ENCODE results near the gene VPS13D.

VPS13D gene

DNA sequence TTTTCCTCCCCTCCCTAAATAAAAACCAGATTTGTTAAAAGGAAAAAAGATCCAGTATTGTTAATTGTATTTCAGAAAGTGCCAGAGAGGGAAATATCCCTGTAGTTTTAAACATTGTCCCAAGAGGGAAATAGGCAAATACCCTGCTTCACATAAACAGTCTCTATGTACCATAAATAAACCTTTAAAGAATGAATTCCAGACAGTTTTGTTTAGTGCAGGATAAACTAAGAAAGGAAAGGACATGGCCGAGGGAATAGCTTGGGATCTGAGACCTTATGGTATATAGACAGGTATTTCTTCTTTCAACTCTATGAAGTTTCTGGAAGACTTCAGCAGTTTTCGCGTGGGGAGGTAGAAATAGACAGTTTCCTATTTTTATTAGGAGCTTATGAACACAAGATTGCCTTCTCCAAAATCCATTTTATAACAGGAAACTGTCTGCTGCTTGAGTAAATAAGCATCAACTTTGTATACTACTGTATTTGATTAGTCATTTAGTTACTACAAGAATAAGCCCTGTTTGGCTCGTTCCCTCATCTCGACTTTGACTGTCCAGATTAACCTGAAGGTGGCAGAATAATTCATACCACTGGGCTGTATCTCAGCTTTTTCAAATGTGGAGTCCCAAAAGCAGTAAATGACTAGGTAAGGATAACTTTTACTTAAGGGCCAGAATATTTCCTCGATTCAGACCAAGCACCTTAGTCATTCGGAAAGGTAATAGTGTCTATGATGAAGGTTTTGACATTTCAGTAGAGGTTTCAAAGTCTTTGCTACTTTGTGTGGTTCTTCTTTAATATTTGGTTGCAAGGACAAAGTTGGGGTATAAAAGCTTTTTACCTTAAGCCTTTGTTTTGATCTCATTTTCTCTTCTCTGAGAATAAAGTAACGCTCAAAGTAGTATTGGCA lies 177.5 kb downstream of the VPS13D start:
- peak; percentile 57 for DNase-seq

DNA sequence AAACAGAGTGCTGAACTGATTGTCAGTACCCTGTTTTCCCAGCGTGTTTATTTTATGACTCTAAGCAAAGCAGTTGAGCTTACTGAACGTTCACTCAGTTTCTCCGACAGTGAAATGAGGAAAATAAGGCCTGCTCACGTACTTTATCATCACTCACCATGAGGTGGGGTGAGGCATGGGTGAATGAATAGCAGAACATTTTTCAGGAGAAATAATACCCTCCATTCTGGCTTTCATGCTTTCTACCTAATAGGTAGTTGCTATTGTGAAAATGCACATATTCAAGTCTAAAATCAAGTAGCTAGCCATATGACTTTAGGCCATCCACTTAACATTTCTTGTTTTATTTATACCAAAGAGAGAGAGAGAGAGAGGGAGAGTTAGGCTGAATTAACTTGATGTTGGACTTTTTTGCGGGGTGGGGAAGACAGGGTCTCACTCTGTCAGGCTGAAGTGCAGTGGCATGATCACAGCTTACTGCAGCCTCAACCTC lies 178.2 kb downstream of the VPS13D start:
- no peak for DNase-seq

DNA sequence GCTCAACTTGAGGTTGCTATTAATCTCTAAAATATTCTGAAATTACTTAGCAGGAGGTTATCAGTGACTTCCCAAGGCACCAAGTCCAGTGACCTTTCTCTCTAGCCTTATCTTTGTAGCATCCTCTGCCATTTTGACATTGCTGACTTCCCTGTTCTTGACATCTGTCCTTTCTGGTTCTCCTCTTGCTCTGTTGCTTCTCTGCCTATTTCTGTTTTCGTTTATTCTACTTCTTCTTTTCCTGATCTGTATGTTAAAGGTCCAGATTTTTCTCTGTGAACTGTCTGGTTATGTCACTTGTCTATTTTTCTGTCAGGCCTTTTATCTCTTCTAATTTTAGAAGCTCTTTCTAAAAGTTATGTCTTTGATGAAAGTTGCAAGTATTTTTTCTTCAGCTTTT lies 178.8 kb downstream of the VPS13D start:
- peak; percentile 19 for DNase-seq

DNA sequence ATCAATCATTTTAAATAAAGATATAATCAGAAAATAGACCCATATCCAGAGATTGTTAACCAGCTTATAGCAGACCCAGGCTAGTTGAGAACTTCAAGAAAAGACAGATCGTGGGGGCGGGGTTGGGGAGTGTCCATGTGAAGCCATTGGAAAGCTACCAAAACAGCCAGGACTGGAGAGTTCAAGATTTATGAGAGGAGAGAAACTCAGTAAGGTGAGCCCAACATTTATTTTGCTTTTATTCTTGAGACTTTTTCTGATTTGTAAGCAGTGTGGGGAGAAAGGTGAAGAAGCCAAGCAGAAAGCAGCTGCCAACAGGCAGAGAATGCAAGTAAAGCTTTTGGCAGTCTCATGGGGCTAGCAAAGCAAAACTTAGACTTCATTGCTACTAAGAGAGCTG lies 179.9 kb downstream of the VPS13D start:
- DNase-seq: no peak

DNA sequence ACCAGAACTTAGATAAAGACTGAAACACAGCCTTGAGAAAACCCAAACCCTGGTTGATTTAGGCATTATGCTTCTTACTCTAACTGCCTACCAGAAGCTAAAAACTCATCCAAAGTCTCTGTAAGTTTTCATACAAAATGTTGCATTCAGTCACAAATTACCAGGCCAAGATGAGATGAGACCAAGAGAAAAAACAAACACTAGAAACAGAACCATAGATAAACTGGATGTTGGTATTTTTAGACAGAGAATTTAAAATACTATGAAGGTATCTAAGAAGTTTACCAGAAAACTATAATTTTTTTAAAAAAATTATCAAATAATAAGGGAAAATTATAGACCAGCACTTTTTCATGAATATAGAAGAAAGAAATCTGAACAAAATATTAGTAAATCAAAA lies 180.5 kb downstream of the VPS13D start:
- no peak for DNase-seq

DNA sequence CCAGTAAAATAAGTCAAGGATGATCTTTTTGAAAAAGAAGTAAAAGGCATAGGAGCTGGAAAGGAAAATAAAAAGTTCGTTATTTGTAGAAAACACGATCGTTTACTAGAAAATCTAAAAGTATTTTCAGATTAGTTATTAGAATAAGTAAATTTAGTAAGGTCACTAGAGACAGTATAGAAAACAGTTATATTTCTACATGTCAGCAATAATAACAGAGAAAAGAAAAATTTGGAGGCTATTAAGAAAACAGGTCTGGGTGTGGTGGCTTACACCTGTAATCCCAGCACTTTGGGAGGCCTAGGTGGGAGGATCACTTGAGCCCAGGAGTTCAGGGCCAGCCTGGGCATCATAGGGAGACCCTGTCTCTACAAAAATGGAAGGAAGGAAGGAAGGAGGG lies 181.3 kb downstream of the VPS13D start:
- no peak for DNase-seq

DNA sequence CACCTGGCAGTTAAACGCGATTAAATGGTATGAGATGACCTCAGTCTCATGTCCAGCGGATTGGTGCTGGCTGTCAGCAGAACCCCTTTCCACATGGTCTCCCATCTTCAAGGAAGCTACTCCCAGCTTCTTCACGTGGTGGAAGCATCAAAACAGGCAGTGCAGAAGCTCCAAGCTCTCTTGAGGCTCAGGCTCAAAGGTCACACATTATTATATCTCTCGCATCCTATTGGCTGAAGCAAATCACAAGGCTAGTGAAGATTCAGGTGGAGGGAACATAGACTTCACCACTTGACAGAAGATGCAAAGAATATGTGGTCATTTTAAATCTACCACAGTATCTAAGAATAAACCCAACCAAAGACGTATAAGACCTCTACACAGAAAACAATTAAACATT lies 181.9 kb downstream of the VPS13D start:
- no peak for DNase-seq

DNA sequence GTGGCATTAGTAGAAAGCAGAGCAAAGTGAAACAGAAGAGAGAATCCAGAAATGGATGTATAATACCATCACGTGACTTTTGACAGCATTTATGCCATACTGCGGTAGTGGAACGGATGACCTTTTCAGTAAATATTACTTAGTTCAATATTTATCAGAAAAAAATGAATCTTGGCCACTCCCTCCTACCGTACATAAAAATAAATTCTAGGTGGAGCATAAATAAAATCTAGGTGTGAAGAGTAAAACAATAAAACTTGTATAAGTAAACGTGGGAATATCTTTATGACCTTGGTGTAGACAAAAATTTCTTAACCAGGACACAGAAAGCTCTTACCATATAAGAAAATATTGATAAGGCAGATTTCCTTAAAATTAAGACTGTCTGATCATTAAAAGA lies 182.6 kb downstream of the VPS13D start:
- no peak for DNase-seq

DNA sequence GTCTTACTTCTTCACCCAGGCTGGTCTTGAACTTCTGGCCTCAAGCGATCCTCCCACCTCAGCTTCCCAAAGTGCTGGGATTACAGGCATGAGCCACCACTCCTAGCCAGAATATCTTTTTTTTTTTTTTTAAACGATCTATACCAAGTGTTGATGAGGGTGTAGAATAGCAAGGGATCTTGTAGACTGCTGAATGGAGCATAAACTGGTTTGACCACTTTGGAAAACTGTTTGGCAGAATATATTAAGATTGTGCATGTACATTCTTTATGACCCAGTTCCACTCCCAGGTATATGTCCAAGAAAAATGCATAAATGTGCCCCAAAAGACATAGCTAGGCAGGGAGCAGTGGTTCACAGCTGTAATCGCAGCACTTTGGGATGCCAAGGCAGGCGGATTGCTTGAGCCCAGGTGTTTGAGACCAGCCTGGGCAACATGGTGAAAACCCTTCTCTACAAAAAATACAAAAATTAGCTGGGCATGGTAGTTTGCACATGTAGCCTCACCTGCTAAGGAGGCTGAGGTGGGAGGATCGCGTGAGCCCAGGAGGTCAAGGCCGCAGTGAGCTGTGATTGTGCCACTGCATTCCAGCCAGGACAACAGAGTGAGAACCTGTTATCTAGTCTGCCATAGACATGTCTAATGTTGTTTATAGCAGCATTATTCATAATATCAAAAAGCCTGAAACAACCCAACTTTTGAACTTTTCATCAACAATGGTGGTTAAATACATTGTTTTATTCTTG lies 184.0 kb downstream of the VPS13D start:
- no peak for DNase-seq

DNA sequence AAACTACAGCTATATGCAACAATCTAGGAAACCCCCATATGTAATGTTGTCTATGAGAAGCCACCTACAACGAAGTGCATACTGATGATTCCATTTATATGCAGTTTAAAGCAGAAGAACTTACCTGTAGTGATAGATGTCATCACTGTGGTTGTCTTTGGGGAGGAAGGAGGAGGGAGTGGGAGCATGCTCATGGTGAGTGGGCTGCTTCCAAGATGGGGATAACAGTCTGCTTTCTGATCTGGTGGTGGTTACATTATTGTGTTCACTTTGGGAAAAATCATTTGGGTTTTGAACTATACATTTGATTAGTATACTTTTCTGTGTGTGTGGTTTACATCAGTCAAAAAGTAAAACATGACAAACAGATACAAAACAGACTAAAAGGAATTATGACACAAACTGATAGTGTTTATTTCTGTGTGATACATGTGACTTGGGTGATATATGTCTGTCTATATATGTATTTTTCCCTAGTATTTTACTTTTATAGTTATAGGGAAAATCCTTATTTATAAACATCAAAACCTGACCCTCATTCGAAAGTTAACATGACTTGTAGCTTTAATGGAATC lies 184.7 kb downstream of the VPS13D start:
- no peak for DNase-seq

DNA sequence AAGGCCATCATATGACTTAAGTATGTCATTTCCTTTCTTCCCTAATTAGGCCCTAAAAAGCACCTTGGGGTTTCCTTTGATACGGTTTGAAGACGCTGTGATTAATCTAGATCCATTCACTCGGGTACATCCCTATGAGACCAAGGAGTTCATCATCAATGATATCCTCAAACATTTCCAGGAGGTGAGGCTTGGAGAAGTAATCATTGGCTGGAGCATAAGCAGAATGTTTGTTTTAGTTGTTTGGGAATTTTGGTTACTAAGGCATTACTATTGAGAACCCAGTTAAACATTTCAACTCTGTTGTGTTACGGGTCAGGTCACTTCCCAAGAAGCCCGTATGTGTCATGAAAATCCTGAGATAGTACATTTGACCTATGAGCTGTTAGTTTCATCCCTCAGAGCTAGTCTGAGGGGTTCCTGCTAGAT lies 185.2 kb downstream of the VPS13D start:
- DNase-seq: no peak

DNA sequence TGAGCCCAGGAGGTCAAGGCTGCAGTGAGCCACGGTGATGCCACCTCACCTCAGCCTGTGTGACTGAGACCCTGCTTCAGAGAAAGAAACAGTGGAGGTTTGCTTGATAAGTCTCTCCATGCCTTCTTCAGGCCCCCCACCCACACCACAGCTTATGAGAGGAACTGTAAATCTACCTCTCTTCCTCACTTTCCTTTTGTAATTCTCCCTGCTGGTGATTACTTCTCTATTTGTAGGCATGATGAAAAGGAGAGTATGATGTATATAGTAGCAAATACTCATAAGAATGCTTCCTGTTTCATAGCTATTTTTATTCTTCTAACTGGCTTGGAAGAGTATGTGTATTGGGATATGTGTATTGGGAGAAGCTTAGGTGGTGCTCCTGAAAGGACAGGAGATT lies 186.3 kb downstream of the VPS13D start:
- no peak for DNase-seq

DNA sequence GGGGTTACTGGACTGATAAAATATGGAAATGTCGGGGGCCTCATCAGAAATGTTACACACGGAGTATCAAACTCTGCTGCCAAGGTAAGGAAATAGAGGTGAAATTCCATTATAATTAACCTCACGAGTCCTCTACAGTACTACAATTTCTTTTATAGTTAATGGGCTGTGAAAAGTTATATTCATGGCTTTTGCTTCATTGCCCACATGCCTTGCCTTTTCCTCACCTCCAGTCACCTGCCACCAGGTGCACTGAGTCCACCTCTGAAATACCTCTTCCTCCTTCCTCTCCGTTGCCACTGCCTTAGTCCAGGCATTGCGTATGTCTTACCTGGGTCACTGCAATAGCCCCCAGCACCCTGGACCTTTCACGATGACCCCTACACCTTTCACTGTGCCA lies 186.9 kb downstream of the VPS13D start:
- DNase-seq: no peak

DNA sequence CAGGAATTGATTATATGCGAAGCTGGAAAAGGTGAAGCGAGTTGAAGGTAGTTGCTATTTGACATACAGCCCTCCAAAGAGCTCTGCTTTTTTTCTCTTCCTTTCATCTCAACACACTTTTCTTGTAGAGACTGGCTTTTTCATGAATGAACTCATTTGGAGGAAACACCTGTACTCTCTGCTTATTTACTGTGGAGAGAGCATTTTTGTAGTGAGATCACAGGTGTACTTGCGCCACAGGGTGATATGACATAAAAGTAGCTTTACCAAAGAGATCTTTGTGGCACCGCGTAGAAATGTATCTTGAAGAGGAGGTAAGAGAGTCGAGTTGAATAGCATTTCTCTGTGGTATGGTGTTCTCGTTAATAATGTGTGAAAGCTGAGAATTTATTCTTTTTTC lies 187.6 kb downstream of the VPS13D start:
- DNase-seq: no peak

DNA sequence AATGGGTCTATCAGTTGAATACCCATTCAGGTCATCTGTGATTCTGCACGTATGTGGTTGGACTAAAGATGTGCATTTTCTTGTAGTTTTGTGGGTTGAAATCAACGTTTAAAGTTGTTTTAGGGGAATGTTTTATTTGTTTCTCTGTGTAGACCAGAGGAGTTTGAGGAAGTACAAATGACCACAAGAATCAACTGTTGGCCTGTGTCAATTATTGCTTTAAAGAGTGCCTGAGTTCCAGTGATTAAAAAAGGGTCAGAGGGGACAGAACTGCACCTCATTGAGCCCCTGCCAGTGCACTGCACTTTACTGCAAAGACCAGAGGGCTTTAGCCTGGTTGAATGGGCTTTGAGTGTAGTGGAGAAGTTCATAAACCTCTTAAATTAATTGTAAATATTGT lies 190.3 kb downstream of the VPS13D start:
- peak; percentile 12 for DNase-seq

DNA sequence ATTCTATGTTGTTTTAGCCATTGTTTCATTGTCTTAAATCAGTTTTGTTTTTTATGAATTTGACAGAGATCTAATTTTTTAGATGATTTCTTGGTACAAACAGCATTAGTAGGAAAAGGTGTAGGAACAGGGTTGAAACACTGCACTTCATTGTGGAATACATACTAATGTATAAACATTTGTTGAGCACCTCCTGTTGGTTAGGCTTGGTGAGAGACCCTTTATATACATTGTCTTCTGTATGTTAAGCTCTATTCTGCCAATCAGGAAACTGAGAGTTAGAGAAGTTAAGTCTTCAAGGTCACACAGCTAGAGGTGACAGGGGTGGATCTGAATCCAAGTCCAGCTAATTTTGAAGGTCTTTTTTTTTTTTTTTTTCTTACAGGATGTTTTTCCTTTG lies 192.7 kb downstream of the VPS13D start:
- DNase-seq: no peak

DNA sequence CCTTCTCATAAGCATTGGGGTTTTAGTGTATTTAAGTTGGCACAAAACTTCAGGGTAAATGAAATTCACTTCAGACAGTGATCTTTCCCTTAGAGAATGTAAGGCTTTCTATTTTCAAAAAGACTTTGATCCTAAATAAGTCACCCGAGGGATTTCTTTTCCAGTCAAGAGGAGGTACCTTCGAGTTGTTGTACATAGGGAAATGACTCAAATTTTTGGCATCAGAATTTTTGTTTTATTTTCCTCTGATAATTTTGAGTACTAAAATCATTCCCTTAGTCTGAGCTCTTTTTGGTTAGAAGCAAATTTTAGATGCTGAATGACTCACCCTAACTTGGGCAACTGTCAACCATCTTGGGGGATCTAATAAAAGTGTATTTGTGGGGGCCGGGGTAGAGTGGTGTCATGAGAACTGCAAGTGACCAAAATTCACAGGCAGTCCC lies 194.3 kb downstream of the VPS13D start:
- no peak for DNase-seq

DNA sequence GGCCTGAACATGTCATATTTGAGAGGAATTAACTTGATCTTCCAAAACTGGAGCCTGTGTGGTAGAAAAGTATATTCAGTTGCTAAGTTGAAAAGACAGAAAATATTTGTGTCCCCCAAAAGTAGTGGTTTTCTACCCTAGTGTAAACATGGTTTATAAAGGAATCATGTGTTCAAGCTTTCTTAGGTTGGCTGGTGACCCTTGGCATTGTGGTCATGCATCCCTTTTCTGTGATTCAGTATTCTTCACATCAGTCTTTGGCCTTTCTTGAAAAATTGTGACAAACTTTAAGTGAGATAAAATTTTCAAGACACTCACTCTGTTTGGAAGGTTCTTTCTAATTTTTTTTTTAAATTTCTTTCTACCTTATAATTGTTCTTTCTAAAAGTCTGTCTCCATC lies 195.0 kb downstream of the VPS13D start:
- DNase-seq: no peak

DNA sequence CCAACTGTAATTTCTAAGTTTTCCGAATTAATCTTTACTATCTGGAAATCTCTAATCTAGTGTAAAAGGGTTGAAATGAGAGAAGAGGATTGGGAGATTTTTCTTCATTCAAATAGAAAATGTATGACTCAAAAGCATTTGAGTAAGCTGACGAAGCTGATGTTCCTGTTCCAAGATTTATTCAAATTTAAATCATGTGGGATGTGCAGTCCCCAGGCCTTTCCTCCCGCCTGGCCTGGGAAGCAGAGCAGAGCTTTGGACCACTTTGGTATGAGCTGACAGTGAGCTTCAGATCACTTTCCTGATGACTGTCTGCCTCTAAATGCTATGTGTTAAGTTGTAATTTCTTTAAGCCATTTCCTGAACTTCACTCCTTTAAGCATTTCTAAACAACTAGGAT lies 196.2 kb downstream of the VPS13D start:
- DNase-seq: no peak

DNA sequence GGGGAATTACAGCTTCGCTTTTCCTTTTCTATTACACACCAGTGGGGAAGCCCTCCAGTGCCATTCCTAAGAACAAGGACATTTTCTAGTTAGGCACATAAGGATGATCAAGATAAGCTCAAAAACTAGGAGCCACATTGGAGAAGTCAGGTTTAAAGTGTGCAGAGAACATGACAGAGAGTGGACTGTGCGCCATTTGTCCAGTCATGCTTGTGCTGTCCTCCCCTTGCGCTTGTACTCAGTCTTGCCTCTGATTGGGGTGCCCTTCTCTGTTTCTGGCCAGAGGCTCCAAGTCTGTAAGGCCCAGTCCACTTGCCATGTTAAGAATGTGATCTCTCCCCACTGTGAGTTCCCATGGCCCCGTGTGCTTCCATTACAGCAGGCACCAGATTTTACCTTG lies 198.5 kb downstream of the VPS13D start:
- DNase-seq: no peak

DNA sequence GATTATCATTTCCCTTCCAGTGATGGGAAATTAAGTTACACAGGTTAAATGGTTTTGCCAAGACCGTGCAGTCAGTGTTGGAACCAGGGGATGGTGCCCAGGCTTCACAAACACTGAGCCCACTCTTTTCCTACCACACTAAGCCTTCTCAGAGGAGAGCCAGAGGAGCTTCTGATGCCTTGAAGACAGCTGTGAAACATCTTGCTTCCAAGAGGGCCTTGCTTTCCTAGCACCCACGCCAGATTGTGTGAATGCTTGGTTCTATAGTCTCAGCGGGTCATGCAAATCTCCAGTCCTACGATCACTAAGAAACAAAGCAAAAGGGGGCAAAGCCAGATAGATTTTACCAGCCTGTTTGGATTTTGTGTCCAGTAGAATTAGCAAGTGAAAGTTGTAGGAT lies 200.7 kb downstream of the VPS13D start:
- DNase-seq: no peak

DNA sequence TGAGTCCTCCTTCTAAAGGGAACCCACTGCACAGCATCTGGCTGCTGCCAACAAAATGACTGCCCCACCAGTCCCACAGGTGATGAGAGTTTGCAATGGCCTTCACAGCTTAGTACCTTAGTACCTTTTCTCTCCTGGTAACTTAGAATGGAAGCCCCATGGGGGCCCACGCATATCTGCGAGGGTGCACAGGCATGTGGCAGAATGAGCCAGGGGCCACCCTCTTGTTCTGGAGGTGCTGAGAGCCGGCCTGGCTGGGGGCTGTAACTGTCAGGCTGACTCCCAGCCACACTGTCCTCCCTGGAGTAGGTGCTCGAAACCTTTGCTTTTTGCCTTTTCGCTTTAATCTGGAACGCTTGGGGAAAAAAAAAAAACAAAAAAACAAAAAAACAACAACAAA lies 203.1 kb downstream of the VPS13D start:
- DNase-seq: no peak

DNA sequence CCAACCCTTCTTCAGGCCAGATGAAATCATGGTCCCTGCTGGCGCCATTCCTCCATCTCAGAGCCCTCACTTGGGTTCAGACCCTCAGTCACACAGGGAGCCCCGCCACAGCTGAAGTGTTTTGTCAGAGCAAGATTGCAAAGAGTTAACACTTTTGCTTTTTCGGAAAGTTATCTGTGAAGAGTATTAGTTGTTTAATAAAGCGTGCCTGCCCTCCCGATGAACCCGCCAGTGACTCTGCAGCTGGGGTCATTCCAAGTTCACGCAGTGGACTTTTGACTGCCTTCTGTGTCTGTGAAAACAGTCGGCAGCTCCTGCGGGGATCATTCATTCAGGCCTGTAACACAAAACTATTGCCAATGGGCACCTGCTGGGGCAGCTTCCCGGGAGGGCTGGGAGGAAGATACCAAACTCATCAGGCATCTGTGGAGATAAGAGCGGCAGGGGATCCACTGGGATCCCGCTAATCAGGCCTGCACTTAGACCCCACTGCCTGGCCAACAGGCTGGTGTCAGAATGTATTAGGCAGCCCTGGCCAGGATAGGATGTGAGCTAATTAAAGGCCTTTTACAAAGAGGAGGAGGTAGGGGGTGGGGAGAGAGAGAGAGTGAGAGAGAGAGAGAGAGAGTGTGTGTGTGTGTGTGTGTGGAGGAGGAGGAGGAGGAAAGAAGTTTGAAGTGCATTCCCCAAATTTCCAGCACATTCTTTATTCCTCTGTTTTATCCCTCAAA lies 203.7 kb downstream of the VPS13D start:
- no peak for DNase-seq

Measured in hematopoietic multipotent progenitor cell treated with erythropoietin and hydrocortisone succinate and interleukin-3 and kit ligand, for 6 days (in vitro differentiated cells).